ENCODE results near the gene RRP7A. TPM values are rescaled to one million over a fixed set of nuclear protein-coding genes. Genes with fewer than 3 reads are reported as not detected.

The RRP7A gene
- total and polyA plus RNA-seq, 3 donors from 2014 or later = 30.8 to 62.8 (median 43.3) TPM

GRCh38 chr22:42562684-42563083, 43.1 kb upstream of the RRP7A start:
- no peak for DNase-seq
- Histone ChIP-seq H3K27me3 (no peaks in the 10 kb centered on the region), H3K36me3 (ENCODE audit: low read depth, missing control alignments) (no peaks in the 10 kb centered on the region), H3K9me3 (no peaks in the 10 kb centered on the region), H3K27ac (peak overlapping the region; percentile 20 to 59), H3K4me1 (peaks cover 15% of the 10 kb centered on the region), H3K4me3 (no peak overlapping the region)
- no peak for TF ChIP-seq POLR2A (IDR thresholded peaks at IDR 0.05)
- TF ChIP-seq, protein P1, sequence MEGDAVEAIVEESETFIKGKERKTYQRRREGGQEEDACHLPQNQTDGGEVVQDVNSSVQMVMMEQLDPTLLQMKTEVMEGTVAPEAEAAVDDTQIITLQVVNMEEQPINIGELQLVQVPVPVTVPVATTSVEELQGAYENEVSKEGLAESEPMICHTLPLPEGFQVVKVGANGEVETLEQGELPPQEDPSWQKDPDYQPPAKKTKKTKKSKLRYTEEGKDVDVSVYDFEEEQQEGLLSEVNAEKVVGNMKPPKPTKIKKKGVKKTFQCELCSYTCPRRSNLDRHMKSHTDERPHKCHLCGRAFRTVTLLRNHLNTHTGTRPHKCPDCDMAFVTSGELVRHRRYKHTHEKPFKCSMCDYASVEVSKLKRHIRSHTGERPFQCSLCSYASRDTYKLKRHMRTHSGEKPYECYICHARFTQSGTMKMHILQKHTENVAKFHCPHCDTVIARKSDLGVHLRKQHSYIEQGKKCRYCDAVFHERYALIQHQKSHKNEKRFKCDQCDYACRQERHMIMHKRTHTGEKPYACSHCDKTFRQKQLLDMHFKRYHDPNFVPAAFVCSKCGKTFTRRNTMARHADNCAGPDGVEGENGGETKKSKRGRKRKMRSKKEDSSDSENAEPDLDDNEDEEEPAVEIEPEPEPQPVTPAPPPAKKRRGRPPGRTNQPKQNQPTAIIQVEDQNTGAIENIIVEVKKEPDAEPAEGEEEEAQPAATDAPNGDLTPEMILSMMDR (IDR thresholded peaks at IDR 0.05) = no peak
- WGBS, 2 donors = 59 to 80% methylated on average over 2 of the region's 2 CpGs
- intact Hi-C loops (cut with DNase I; ENCODE audit: low total_unique reads) = no loop called here

DNA sequence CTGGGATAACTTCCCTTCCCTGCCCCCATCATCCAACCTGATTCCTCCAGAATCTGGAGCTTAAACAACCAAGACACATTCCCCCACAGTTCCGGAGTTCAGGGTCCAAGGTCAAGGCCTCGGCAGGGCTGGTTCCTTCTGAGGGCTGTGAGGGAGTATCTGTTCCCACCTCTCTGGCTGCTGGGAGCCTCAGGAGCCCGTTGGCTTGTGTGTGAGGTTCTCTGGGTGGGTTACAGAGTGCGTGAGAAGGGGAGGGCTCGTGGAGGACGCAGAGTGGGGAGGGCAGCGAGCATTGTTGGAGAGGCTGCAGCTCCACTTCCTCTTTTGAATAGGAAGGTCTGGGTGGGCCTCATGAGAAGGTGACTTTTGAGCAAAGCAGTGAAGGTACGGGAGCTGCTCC, 42.7 kb upstream of the RRP7A start:
- Histone ChIP-seq H3K27ac (peak overlapping the region; percentile 20 to 59), H3K4me3 (no peak overlapping the region), H3K9me3 (no peaks in the 10 kb centered on the region), H3K36me3 (ENCODE audit: low read depth, missing control alignments) (no peaks in the 10 kb centered on the region), H3K27me3 (no peaks in the 10 kb centered on the region), H3K4me1 (peaks cover 15% of the 10 kb centered on the region)
- intact Hi-C loops (cut with DNase I; ENCODE audit: low total_unique reads) = no loop called here
- 21 to 58% methylated on average over 8 of the region's 8 CpGs for WGBS, 2 donors
- TF ChIP-seq, protein P1 (IDR thresholded peaks at IDR 0.05) = no peak
- no peak for TF ChIP-seq POLR2A (IDR thresholded peaks at IDR 0.05)
- DNase-seq = peak; percentile 67

- Histone ChIP-seq H3K4me3 (no peak overlapping the region), H3K9me3 (no peaks in the 10 kb centered on the region), H3K27ac (peak overlapping the region in 1 of 2 donors; percentile 59), H3K4me1 (peaks cover 15% of the 10 kb centered on the region), H3K36me3 (ENCODE audit: low read depth, missing control alignments) (no peaks in the 10 kb centered on the region), H3K27me3 (no peaks in the 10 kb centered on the region)
- intact Hi-C loops (cut with DNase I; ENCODE audit: low total_unique reads) = no loop called here
- WGBS, 2 donors = 29 to 32% methylated on average over 5 of the region's 5 CpGs
- no peak for TF ChIP-seq POLR2A (IDR thresholded peaks at IDR 0.05)
- TF ChIP-seq, protein P1 (IDR thresholded peaks at IDR 0.05) = no peak
- no peak for DNase-seq
Observed at GRCh38 chr22:42561856-42562255, 42.3 kb upstream of the RRP7A start.

GRCh38 chr22:42560781-42561180, 41.2 kb upstream of the RRP7A start:
- no peak overlapping the region for H3K27ac ChIP-seq
- no peak for DNase-seq

DNA sequence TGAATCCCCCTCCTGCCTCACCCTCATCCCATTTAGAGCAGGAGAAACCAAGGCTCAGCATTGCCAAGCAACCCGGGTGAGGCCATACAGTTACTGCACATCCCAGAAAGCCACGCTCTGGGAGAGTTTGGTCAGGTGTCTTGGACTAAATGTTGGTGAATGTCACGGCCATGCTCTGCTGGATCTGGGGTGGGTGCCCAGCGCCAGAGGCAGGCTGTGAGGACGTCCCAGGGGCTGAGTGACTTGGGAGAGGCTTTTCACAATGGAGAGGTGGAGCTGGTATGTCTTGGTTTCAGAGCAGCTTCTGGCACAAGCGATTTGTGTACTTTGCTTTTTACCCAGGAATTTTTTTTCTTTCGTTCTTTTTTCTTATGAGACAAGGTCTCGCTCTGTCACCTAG, 40.8 kb upstream of the RRP7A start:
- H3K27ac ChIP-seq = no peak overlapping the region

More at GRCh38 chr22:42560781-42561180, 41.2 kb upstream of the RRP7A start:
- H3K4me3 ChIP-seq = no peak overlapping the region
- intact Hi-C loops (cut with DNase I; ENCODE audit: low total_unique reads) = no loop called here
- WGBS, 2 donors = 60 to 81% methylated on average over 2 to 7 of the region's 7 CpGs
- TF ChIP-seq, protein P1 (IDR thresholded peaks at IDR 0.05) = peak; percentile 20 to 24 (median 20)
- no peak for TF ChIP-seq POLR2A (IDR thresholded peaks at IDR 0.05)
- no peaks in the 10 kb centered on the region for H3K9me3 ChIP-seq
- H3K36me3 ChIP-seq (ENCODE audit: low read depth, missing control alignments) = no peaks in the 10 kb centered on the region
- H3K4me1 ChIP-seq = peaks cover 15% of the 10 kb centered on the region
- H3K27me3 ChIP-seq = no peaks in the 10 kb centered on the region

More for the DNA sequence above, 40.8 kb upstream of the RRP7A start:
- Histone ChIP-seq H3K4me3 (no peak overlapping the region), H3K27me3 (no peaks in the 10 kb centered on the region), H3K9me3 (no peaks in the 10 kb centered on the region), H3K4me1 (peaks cover 15% of the 10 kb centered on the region), H3K36me3 (ENCODE audit: low read depth, missing control alignments) (no peaks in the 10 kb centered on the region)
- intact Hi-C loops (cut with DNase I; ENCODE audit: low total_unique reads) = no loop called here
- WGBS, 2 donors = 79 to 90% methylated on average over 8 of the region's 8 CpGs
- no peak for DNase-seq
- no peak for TF ChIP-seq POLR2A (IDR thresholded peaks at IDR 0.05)
- TF ChIP-seq, protein P1 (IDR thresholded peaks at IDR 0.05) = no peak
